G401 (cell line): ENCODE results near the gene CST6. TPM values are rescaled to one million over a fixed set of nuclear protein-coding genes. Genes with fewer than 3 reads are reported as not detected.

Source experiments
- total RNA-seq: library from RNA; depleted of rRNA; stranded (reverse); fragments of >200 nt; shearing (Covaris generic); gene quantifications from 2 replicates; pipeline ENCODE4 v1.2.3, GENCODE V29; 2014; rRNA removed

Gene CST6
- total RNA-seq, 1 experiment from 2014 or later: not detected

Other genes starting within 250 kb of the CST6 start
- 15.7 and 20.6 TPM in 2 replicates for gene AP5B1, start 231.0 kb upstream of the CST6 start, total RNA-seq
- not detected in 2 replicates for gene OVOL1, start 224.9 kb upstream of the CST6 start, total RNA-seq
- not detected in 2 replicates for gene SNX32, start 178.0 kb upstream of the CST6 start, total RNA-seq
- 1,273 and 1,592 TPM in 2 replicates for gene CFL1, start 153.8 kb upstream of the CST6 start, total RNA-seq
- gene MUS81, start 151.6 kb upstream of the CST6 start, total RNA-seq: 61.8 and 70.4 TPM in 2 replicates
- gene EFEMP2, start 139.2 kb upstream of the CST6 start, total RNA-seq: 35.8 and 38.2 TPM in 2 replicates
- gene CTSW, start 132.2 kb upstream of the CST6 start, total RNA-seq: not detected in 2 replicates
- gene FIBP, start 123.5 kb upstream of the CST6 start, total RNA-seq: 79.3 and 89.3 TPM in 2 replicates
- 180 and 212 TPM in 2 replicates for gene CCDC85B, start 121.3 kb upstream of the CST6 start, total RNA-seq
- gene FOSL1, start 111.6 kb upstream of the CST6 start, total RNA-seq: 23.6 and 30.8 TPM in 2 replicates
- 14.2 and 17.2 TPM in 2 replicates for gene C11orf68, start 92.9 kb upstream of the CST6 start, total RNA-seq
- gene DRAP1, start 92.6 kb upstream of the CST6 start, total RNA-seq: 174 and 179 TPM in 2 replicates
- gene TSGA10IP, start 66.5 kb upstream of the CST6 start, total RNA-seq: not detected in 2 replicates
- gene SART1, start 50.3 kb upstream of the CST6 start, total RNA-seq: 49.0 and 73.1 TPM in 2 replicates
- 15.6 and 29.9 TPM in 2 replicates for gene EIF1AD, start 9.9 kb upstream of the CST6 start, total RNA-seq
- 291 and 355 TPM in 2 replicates for gene BANF1, start 9.5 kb upstream of the CST6 start, total RNA-seq
- not detected in 2 replicates for gene CATSPER1, start 14.5 kb downstream of the CST6 start, total RNA-seq
- not detected in 2 replicates for gene GAL3ST3, start 37.2 kb downstream of the CST6 start, total RNA-seq
- gene SF3B2, start 40.4 kb downstream of the CST6 start, total RNA-seq: 264 TPM in 2 replicates
- gene PACS1, start 58.3 kb downstream of the CST6 start, total RNA-seq: 10.5 and 23.2 TPM in 2 replicates
- 17.2 and 18.3 TPM in 2 replicates for gene KLC2, start 245.7 kb downstream of the CST6 start, total RNA-seq